NCI-H2029 treated with DMSO at 0.1 percent for 48 hours (cell line): ENCODE data around the gene RNF212B.
"Not testable (repeated sequence)": the region's sequence is repeated elsewhere in the genome, so short reads cannot be mapped to it uniquely, and the experiment has no call there.

Experiments
- DNase-seq: peaks from one replicate; lab custom pipeline; 2025; lab: John Stamatoyannopoulos, UW

The RNF212B gene

DNA sequence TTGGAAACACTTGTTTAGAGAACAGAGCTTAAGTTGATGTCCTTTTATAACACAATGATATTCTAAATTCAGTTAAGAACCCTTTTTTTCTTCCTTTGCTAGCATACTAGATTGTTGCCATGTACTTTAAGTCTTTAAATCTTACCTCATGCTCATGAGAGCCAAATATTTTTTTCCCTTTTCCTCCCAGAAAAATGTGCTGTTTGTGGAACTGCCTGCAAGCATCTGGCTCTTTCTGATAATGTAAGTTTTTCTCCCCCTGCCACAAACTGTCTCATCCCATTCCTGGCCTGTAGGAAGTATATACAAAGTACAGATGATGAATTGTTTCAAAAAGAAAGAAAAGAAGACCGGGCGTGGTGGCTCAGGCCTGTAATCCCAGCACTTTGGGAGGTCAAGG lies 5.3 kb downstream of the RNF212B start:
- no peak for DNase-seq

DNA sequence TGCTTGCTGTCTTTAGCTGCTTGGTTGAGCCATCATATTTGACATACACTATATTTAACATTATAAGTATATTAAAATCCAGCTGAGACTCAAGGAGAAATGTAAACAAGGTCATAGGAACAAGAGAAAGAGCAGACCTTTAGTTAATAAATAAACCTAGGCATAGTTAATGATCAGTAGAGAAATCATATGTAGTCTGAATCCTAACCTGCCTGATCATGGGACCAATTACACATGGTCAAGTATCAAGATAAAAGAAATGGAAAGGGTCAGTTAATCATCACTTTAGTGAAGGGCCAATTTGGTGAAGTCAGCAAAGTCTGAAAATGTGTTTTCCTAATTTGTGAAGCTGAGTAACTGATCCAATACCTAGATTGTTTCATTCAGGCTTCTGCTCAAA lies 7.5 kb downstream of the RNF212B start:
- DNase-seq = no peak

DNA sequence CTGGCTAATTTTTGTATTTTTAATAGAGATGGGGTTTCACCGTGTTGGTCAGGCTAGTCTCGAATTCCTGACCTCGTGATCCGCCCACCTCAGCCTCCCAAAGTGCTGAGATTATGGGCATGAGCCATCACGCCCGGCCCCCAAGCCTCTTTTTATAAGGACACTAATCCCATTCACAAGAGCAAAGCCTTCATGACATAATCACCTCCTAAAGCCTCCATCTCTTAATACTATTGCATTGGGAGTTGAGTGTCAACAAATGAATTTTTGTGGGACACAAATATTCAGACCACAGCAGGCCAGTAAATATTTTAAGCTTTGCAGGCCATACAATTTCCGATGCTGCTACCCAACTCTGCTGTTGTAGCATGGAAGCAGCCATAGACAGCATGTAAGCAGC lies 10.9 kb downstream of the RNF212B start:
- DNase-seq = no peak

DNA sequence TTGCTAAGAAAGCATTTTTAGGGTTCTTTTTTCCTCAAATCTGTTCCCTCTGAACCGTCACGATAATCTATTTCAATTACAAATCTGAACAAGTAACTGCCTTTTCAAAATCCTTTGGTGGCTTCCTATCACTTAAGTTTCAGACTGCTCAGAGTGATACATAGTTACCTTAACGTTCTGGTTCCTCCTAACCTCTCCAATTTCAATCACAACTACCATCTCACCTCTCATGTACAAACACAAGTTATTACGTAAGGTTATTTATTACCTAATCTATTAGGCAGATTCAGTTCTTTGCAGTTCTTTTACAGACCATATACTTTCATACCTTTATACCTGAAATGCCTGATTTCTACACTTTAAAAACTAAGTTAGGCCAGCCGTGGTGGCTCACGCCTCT lies 12.1 kb downstream of the RNF212B start:
- DNase-seq = no peak

DNA sequence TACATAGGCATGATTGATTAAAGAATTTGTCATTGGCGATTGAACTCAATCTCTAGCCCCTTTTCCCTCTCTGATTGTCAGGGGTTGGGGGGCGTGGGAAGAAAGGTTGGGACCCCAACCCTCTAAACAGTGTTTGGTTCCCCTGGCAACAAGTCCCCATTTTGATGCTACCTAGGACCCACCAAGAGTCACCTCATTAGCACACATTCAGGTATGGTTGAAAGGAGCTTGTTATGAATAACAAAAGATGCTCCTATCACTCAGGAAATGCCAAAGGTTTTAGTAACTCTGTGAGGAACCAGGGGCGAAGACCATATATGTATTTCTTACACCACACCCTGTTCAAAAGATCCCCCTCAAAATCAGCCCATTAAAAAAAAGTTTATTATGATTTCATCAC lies 14.3 kb downstream of the RNF212B start:
- DNase-seq = no peak

DNA sequence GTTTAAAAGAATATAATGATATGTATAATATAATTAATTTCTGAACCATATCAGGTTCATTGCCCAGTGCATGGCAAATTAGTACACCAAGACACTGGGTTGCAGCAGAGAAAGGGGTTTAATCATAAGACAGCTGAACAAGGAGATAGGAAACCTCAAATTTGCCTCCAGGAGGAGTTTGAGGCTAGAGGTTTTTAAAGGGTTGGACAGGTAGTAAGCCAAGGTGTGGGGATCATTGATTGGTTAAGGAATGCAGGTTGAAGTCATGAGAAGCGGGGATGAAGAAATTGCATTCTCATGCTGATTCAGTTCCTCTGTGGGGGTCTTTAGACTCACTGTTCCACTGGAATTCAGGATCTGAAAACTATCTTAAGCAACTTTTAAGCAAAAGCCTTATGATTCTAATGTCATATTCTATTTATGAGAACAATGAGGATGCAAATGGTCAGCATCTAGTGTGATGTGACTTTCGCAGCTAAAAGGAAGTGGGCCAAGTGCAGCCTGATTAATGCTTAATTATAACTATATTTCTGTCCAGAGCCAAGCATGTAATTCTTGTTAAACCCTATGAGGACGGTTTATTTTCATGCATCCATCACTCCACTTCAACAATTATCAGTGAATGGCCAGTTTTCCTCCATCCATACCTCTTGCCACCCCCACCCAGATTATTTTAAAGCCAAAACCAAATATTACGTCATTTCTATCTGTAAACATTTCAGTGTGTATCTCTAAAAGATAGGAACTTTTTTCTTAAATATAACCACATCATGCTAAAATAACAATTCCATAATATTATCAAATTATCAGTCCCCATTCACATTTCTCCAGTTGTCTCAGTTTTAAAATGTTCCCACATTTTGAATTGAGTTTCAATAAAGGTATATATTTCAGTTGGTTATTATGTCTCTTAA lies 14.9 kb downstream of the RNF212B start:
- no peak for DNase-seq

DNA sequence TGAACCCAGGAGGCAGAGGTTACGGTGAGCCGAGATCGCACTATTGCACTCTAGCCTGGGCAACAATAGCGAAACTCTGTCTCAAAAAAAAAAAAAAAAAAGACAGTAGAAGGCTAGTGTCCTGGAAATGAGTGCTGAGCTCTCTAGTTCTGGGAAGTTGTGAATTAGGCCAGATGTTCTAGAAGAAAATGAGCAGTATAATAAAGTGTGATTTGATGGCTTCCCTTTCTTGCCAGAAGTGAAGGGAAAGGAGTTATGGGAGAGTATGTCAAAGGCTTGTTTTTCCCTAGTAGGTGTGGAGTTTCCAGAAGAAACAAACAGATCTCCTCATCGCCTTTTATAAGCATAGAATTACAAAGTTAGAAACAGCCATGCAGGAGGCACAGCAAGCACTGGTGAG lies 20.5 kb downstream of the RNF212B start:
- DNase-seq = no peak

DNA sequence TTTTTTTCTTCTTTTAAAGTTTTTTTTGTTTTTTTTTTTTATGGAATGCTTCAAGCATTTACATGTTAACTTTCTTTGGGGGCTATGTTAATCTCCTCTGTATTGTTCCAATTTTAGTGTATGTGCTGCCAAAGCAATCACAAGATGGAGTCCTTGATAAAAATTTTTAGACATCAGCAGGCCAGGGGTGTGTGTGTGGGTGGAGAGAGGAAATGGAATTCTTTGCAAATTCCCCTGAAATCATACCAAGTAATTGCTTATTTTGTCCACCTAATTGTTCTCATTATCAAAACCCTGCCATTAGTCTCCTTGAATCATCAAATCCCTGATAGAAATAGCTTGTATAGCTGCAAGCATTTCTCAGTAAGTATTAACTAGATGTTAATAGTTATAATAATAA lies 21.7 kb downstream of the RNF212B start:
- DNase-seq = no peak

DNA sequence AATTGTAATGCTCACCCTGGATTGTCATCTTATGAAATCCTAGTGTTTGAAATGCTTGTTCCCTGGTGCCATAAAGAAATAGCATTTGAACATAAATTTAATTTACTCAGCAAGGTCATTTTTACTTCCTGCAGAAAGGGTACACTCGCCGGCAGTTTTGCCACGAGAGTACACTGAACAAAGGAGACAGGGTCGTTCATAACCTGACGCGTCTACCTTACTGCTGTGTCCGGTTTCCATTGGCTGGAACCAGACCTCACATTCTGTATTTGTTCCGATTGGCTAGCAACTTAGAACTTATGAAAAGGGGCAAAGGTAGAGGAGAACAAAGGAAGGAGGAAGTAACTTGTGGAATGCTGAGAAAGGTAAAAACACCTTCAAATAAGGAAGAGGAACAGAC lies 23.1 kb downstream of the RNF212B start:
- not testable (repeated sequence) for DNase-seq

DNA sequence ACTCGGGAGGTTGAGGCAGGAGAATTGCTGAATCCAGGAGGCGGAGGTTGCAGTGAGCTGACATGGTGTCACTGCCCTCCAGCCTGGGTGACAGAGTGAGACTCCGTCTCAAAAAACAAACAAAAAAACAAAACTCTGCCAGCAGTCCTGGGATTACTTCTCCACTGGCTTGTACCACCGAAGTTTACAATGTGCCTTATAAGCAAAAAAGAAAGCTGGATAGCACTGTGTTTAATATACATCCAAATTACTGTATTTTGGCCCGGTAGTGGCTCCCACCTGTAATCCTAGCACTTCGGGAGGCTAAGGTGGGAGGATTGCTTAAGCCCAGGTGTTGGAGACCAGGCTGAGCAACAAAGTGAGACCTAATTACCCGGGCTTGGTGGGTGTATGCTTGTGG lies 31.5 kb downstream of the RNF212B start:
- DNase-seq = no peak

DNA sequence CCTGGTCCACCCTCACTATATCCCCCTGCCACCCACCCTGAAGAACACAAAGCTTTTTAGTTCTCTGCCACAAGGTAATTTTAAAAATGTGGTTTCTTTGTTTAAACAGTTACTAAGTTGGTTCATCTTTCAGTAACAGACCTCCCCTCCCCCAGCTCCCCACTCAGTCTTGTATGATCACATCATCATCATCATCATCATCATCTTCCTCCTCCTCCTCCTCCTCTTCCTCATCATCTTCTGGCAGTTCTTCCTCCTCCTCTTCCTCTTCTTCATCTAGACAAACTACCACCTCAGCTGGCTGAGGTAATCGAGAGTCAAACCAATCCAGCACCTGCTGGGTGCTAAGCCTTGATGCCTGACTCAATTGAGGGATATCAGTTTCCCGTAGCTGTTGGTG lies 37.7 kb downstream of the RNF212B start:
- DNase-seq = no peak

DNA sequence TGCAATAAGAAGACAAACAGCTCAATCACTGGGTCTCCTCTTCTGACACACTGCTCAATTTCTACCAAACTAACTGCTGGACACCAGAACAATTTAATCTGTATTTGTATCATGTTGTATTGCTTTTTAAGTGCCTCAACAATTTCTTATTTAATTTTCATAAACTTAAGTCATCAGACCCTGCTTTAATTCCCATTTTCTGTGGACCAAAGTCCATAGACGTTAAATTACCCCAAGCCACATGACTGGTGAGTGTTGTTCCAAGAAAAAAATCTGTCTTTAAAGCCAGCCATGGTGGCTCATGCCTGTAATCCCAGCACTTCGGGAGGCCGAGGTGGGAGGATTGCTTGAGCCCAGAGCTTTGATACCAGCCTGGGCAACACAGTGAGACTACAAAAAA lies 39.5 kb downstream of the RNF212B start:
- no peak for DNase-seq

DNA sequence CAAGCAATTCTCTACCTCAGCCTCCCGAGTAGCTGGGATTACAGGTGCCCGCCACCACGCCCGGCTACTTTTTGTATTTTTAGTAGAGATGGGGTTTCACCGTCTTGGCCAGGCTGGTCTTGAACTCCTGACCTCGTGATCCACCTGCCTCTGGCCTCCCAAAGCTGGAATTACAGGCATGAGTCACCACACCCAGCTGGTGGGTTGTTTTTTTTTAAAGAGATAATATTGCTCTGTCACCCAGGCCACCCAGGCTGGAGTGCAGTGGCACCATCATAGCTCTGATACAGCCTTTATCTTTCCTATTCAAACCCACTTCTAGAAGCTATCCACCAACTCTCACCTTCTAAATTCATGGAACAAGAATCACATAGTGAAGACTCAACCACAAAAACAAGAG lies 40.2 kb downstream of the RNF212B start:
- not testable (repeated sequence) for DNase-seq

DNA sequence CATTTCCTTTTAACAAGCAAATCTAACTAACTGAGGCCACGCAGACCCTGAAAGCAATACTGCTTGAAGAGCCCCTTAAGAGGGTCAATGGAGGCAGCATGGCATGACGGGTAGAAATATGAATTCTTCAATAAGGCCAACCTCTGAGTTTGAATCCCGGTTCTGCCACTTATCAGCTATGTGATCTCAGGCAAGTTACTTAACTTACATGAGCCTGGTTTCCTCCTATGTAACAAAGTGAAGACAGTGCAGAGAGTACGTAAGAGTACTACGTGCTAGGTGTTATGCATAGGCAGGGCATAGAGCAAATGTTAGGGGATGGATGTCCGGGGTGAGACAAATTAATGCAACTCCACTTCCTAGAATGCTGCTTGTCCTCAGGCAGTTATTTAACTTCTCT lies 43.5 kb downstream of the RNF212B start:
- DNase-seq = no peak

DNA sequence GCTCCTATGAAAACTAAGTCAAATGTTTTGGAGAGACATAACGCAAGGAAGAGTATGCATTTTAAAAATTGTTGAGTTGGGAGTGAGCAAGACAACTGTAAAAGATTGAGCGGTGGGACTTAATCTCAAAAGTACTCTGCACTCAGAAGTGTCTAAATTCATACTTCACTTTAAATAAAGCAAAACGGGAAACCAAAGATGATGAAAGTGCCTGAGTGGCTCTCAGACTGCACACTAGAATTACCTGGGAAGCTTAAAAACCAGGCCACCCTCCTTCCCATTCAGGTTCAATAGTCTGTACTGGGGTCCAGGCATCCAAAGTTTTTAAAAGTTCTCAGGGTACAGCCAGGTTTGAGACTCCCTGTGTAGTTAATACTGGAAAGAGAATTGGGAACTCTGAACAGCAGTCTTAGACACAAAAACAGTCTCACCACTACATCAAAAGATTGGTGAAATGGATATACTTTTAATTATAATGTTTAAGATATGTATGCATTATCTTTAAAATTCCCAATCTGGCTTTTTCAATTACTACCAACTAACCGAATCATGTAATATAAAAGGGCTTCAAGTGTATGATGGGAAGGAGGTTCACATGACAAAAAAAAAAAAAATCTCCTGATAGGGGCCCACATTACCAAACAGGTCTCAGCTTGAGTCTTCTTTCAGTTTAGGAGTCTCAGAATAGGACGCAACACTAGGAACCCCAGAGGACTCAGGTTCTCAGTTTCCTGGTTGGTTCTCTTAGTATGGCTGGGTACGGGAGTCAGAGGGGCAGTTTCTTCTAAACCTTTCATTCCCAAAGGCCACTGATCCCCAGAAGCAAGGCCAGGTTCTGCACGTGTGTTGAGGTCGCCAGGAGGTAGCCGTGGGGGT lies 47.2 kb downstream of the RNF212B start:
- DNase-seq = no peak

DNA sequence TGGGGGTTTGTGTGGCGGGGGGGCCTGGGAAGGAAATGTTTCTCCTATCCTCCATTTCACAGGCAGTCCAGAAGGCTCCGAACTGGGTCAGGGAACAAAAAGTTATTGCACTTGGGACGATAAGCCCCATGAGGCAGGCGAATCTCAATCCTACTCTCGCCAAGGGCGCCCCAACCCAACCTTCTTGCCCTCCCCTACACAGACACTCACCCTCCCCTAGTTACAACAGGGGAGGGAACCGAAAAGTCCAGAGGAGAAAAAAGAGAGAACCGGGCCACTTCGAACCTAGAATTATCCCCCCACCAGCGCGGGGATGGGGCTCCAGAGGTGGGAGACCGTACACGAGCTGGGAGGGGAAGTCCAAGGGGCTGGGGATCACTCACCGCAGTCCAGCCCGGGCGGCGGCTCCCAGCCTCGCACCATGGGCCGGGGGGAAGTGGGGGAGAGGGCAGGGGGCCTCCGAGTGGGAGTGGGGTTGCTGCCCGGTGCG lies 47.8 kb downstream of the RNF212B start:
- no peak for DNase-seq

DNA sequence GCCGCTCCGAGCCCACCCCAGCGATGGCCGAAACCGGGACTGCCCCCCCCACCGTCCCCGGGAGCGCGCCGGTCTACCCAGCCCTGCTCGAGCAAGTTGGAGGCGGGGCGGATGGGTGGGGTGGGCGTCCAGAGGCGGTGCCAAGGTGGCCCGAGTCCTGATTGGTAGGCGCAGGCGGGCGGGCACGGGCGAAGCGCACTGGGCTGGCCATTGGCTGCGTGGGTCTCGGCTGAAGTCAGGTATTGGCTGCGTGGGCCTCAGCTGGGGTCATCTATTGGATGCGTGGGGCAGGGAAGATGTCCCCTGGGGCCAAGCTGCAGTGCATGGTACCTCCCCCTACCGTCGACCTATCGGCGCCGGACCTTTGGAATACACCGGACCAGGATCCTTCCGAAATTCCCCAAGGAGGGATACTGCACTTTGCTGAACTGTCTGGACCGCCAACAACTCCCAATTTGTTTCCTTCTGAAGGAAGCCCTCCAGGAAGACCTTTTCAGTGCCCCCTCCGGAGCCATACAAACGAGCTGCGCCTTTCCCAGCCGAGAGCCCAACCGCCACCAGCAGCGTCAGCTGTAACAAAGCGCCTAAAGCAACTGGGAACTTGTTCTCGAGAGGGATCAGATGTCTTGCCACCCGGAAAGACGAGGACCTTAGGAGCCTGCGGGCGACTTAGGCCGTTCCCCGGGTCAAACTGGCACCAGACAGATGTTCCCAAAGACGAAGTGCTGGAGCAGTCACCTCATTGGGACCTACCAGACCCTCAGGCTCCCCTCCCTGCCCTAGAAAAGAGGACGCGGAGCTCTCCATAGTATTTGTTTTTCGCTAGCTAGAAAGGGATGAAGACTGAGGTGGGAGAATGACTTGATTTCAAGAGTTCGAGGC lies 48.5 kb downstream of the RNF212B start, which contains the start of gene HOMEZ:
Gene HOMEZ (minus strand): TSS at position 113 of the 882 bp plus-strand sequence. CDS start 180 bp downstream, outside the sequence.
- peak; percentile 100 for DNase-seq

DNA sequence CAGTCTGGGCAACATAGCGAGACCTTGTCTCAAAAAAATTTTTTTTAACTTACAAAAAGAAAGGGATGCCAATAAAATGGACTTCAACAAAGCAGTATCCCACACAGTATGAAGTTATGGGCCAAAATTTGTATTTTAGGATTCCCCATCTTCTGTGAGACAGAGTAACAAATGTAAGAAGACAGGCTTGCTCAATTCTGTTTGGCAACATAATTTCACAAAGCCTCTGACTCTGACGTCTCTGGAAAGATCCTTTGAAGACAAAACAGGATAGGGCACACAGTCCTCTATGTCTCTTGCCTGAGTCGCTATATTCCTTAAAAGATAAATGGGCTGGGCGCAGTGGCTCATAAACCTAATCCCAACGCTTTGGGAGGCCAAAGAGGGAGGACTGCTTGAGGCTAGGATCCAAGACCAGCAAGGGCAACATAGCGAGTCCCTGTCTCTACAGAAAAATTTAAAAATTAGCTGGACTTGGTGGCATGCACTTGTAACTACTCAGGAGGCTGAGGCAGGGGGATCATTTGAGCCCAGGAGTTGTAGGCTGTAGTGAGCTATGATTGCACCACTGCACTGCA lies 49.3 kb downstream of the RNF212B start:
- DNase-seq = no peak

DNA sequence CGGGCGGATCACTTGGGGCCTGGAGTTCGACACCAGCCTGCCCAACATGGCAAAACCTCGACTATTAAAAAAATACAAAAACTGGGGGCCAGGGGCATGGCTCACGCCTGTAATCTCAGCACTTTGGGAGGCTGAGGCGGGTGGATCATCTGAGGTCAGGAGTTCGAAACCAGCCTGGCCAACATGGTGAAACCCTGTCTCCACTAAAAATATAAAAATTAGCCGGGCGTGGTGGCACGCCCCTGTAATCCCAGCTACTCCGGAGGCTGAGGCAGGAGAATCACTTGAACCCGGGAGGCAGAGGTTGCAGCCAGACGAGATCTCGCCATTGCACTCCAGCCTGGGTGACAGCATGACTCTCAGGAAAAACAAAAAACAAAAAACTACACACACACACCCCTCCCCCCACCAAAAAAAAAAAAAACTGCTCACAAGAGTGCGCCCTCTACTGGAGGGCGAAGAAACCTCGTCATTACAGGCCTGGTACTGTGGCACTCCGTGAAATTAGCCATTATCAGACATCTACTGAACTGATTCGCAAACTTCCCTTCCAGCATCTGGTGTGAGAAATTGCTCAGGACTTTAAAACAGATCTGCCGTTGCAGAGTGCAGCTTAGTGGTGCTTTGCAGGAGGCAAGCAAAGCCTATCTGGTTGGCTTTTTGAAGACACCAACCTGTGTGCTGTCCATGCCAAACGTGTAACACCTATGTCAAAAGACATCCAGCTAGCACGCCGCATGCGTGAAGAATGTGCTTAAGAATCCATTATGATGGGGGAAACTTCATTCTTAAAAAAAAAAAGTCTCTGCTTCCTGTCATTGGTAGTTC lies 57.2 kb downstream of the RNF212B start:
- DNase-seq = peak; percentile 97

DNA sequence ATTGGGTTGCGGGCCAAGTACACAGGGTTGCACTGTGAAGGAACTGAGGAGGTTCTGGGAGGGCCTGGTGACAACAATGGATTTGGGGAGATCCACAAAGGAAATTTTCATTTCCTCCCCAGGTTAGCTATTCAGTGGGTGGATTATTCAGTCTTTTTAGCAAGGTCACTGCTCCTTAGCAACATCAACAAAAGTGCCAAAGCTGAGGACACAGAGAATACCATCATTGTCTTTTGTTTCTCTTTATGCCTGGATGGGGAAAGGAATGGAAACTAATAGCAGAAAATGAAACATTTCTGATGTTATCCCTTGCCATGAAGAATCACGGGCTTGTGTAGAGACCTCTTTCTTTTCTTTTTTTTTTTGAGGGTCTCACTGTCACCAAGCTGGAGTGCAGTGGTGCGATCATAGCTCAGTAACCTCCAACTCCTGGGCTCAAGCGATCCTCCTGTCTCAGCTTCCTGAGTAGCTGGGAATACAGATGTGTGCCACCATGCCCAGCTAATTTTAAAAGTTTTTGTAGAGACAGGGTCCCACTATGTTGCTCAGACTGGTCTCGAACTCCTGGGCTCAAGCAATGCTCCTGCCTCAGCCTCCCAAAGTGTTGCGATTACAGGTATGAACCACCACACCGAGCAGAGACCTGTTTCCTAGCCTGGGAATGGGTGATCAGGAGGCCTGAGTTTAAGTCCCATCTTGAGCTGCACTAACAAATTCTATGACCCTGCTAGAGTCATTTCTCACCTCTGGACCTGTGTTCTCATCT lies 58.5 kb downstream of the RNF212B start:
- DNase-seq = no peak
